K562 (cell line): Measurements from ENCODE around the gene ANKRD6. TPM values are rescaled to one million over a fixed set of nuclear protein-coding genes. Genes with fewer than 3 reads are reported as not detected.

ENCODE experiments used
- BHLHE40 ChIP-seq: IDR thresholded peaks from 2 replicates; pipeline ENCODE4 v1.6.1; 2011; ENCODE audit warnings: low read length, improper control_type of control experiment
- BRD4 ChIP-seq: fragments of 200-600 bp; sonication (generic); IDR thresholded peaks from 2 replicates; pipeline ENCODE4 v1.6.1; 2017; ENCODE audit warnings: inconsistent platforms
- C11orf30 ChIP-seq: fragments of 450-650 bp; IDR thresholded peaks from 2 replicates; pipeline ENCODE4 v1.6.1; 2016; ENCODE audit warnings: low read depth, mild to moderate bottlenecking
- EP400 ChIP-seq: fragments of 450-650 bp; IDR thresholded peaks from 2 replicates; pipeline ENCODE4 v1.6.1; 2017; ENCODE audit warnings: antibody characterized with exemption, mild to moderate bottlenecking, moderate library complexity
- ESRRA ChIP-seq: fragments of 450-650 bp; IDR thresholded peaks from 2 replicates; pipeline ENCODE4 v1.6.1; 2014; ENCODE audit warnings: low read depth, mild to moderate bottlenecking, moderate library complexity, borderline replicate concordance
- ETV5 ChIP-seq: sonication (generic); formaldehyde crosslinking; IDR thresholded peaks from 2 replicates; pipeline ENCODE4 v1.4.0; 2020; ENCODE audit warnings: low read depth, mild to moderate bottlenecking, missing genetic modification reagents
- FOXA3 ChIP-seq, 2 experiments: fragments of 450-650 bp in 1 of 2; sonication (generic) in 1 of 2; formaldehyde crosslinking; IDR thresholded peaks in 1 of 2; conservative IDR thresholded peaks in 1 of 2; 2 replicates each; pipeline versions ENCODE4 v1.4.0 to v1.8.0; 2020 to 2022; ENCODE audit warnings: mild to moderate bottlenecking in 2 of 2, missing genetic modification reagents in 1 of 2
- FOXJ2 ChIP-seq: fragments of 200-800 bp; sonication (Bioruptor generic); IDR thresholded peaks from 2 replicates; pipeline ENCODE4 v1.6.1; 2016; ENCODE audit warnings: missing genetic modification characterization, missing compliant biosample characterization
- KDM4B ChIP-seq, 2 experiments: fragments of 450-650 bp in 1 of 2; sonication (generic) in 1 of 2; IDR thresholded peaks; 2 replicates each; pipeline ENCODE4 v1.6.1; 2016 to 2017; ENCODE audit warnings: borderline replicate concordance in 2 of 2, antibody characterized with exemption in 1 of 2, low read depth in 1 of 2, mild to moderate bottlenecking in 1 of 2
- KLF6 ChIP-seq: fragments of 250-450 bp; sonication (Bioruptor Pico); IDR thresholded peaks from 2 replicates; pipeline ENCODE4 v1.4.0; 2020; ENCODE audit warnings: mild to moderate bottlenecking, moderate library complexity, borderline replicate concordance
- LCOR ChIP-seq: sonication (generic); formaldehyde crosslinking; IDR thresholded peaks from 2 replicates; pipeline ENCODE4 v1.8.0; 2022; ENCODE audit warnings: mild to moderate bottlenecking, missing genetic modification reagents
- MAZ ChIP-seq, 2 experiments: fragments of 450-650 bp in 1 of 2; sonication (generic) in 1 of 2; formaldehyde crosslinking; IDR thresholded peaks in 1 of 2; conservative IDR thresholded peaks in 1 of 2; 2 replicates each; pipeline versions ENCODE4 v1.4.0 to v1.5.0; 2020; ENCODE audit warnings: mild to moderate bottlenecking in 1 of 2, missing genetic modification reagents in 1 of 2
- NFE2 ChIP-seq: IDR thresholded peaks from 2 replicates; pipeline ENCODE4 v1.6.1; 2014; ENCODE audit warnings: antibody characterized with exemption, low read depth
- NR2C2 ChIP-seq, 2 experiments: fragments of 200-800 bp in 1 of 2; sonication (Bioruptor generic) in 1 of 2; sonication (generic) in 1 of 2; formaldehyde crosslinking in 1 of 2; IDR thresholded peaks; 2 replicates each; pipeline versions ENCODE4 v1.6.1 to v1.8.0; 2016 to 2022; ENCODE audit warnings: mild to moderate bottlenecking in 1 of 2, missing compliant biosample characterization in 1 of 2, missing genetic modification characterization in 1 of 2, missing genetic modification reagents in 1 of 2
- PTTG1 ChIP-seq: fragments of 450-650 bp; IDR thresholded peaks from 2 replicates; pipeline ENCODE4 v1.6.1; 2016; ENCODE audit warnings: low read depth, mild to moderate bottlenecking, missing genetic modification characterization, missing compliant biosample characterization
- ZBTB17 ChIP-seq: fragments of 450-650 bp; formaldehyde crosslinking; IDR thresholded peaks from 2 replicates; pipeline ENCODE4 v1.4.0; 2020; ENCODE audit warnings: mild to moderate bottlenecking
- ZFP1 ChIP-seq: fragments of 450-650 bp; formaldehyde crosslinking; IDR thresholded peaks from 2 replicates; pipeline ENCODE4 v1.4.0; 2020; ENCODE audit warnings: mild to moderate bottlenecking, mixed read lengths
- ZNF316 ChIP-seq: fragments of 450-650 bp; IDR thresholded peaks from 2 replicates; pipeline ENCODE4 v1.6.1; 2016
- ZNF41 ChIP-seq: fragments of 250-450 bp; sonication (Bioruptor Pico); conservative IDR thresholded peaks from 2 replicates; pipeline ENCODE4 v1.4.0; 2020; ENCODE audit warnings: mild to moderate bottlenecking
- polyA plus RNA-seq, 8 experiments: library from polyadenylated mRNA; depleted of rRNA in 4 of 8; stranded (reverse) in 5 of 8; unstranded in 3 of 8; fragments of >200 nt; fragmentation: Nextera tagmentation in 2 of 8; fragmentation: Illumina TruSeq in 1 of 8; extraction: Ambion mirVana in 2 of 8; extraction: Trizol in 1 of 8; gene quantifications; 2 replicates each; pipeline versions ENCODE4 v1.2.1 to v1.2.3, GENCODE V29; 2011 to 2014; ENCODE audit warnings: inconsistent platforms in 1 of 8, missing spikeins in 1 of 8
- total RNA-seq, 7 experiments: library from RNA; depleted of rRNA in 6 of 7; stranded (reverse); fragments of >200 nt in 6 of 7; fragmentation: Illumina TruSeq in 2 of 7; extraction: Trizol in 2 of 7; gene quantifications; 2 replicates each; pipeline versions ENCODE4 v1.2.1 to v1.2.3, GENCODE V29; 2011 to 2021; ENCODE audit warnings: low replicate concordance in 1 of 7
- TF ChIP-seq, protein P1 (sequence below): fragments of 450-650 bp; IDR thresholded peaks from 2 replicates; pipeline ENCODE4 v1.6.1; 2017; ENCODE audit warnings: mild to moderate bottlenecking, moderate library complexity
- TF ChIP-seq, protein P2 (sequence below): IDR thresholded peaks from 3 replicates; pipeline ENCODE4 v1.6.1; 2011; ENCODE audit warnings: borderline replicate concordance, mild to moderate bottlenecking, moderate library complexity; ENCODE audit not compliant: insufficient read length; ENCODE audit errors: extremely low read depth
- TF ChIP-seq, protein P3 (sequence below): fragments of 450-650 bp; IDR thresholded peaks from 2 replicates; pipeline ENCODE4 v1.6.1; 2016

The ANKRD6 gene
- total and polyA plus RNA-seq, 9 of the 15 experiments (the other 6 are each of a cell fraction or from before 2014, with no cell fraction given): 0.04 to 0.22 (median 0.08) TPM; not detected in 4

DNA sequence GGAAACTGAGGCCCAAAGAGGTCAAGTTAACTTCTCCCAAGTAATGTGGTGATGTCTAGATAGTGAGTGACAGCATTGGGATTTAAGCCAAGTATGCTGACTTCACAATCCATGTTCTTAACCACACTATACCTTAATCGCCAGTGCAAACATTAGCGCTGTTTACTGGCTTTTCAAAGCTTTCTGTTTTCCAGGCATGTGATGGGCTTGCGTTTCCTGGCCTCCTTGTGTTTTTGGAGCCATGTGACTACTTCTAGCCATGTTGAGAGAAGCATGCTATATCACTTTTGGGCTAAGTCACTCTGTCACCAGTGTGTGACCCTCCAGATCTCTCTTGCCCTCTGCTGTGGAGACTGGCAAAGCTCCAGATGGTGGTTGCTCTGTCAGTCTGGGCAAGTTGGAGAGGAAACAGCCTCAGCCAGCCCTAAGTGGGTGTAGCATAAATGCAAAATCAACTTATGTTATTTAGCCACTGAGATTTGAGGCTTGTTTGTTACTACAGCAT is 76.9 kb downstream of the ANKRD6 start (continued):
- TF ChIP-seq, protein P1, sequence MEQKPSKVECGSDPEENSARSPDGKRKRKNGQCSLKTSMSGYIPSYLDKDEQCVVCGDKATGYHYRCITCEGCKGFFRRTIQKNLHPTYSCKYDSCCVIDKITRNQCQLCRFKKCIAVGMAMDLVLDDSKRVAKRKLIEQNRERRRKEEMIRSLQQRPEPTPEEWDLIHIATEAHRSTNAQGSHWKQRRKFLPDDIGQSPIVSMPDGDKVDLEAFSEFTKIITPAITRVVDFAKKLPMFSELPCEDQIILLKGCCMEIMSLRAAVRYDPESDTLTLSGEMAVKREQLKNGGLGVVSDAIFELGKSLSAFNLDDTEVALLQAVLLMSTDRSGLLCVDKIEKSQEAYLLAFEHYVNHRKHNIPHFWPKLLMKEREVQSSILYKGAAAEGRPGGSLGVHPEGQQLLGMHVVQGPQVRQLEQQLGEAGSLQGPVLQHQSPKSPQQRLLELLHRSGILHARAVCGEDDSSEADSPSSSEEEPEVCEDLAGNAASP: no peak
- no peak for TF ChIP-seq EP400
- peak; percentile 92 for TF ChIP-seq FOXJ2 (tag)
- TF ChIP-seq BHLHE40: peak; percentile 31; the same call in 1 of the 2 replicates
- TF ChIP-seq FOXA3 (CRISPR knock-in tag; conservative IDR thresholded peaks at IDR 0.05 in 1 of 2, IDR thresholded peaks at IDR 0.05 in 1 of 2): peak in 1 of 2 experiments; percentile 63; a peak in 1 of 4 replicates
- 0 out of 4 replicates have a peak, but pooled peaks of 1 of the 2 experiments have one; percentile 18 for TF ChIP-seq MAZ (CRISPR knock-in tag; conservative IDR thresholded peaks at IDR 0.05 in 1 of 2, IDR thresholded peaks at IDR 0.05 in 1 of 2)
- no peak for TF ChIP-seq ZNF41
- TF ChIP-seq ZBTB17 (CRISPR knock-in tag): 0 out of 2 replicates have a peak, but pooled peaks have one; percentile 24
- no peak for TF ChIP-seq ETV5 (CRISPR knock-in tag)
- TF ChIP-seq, protein P2, sequence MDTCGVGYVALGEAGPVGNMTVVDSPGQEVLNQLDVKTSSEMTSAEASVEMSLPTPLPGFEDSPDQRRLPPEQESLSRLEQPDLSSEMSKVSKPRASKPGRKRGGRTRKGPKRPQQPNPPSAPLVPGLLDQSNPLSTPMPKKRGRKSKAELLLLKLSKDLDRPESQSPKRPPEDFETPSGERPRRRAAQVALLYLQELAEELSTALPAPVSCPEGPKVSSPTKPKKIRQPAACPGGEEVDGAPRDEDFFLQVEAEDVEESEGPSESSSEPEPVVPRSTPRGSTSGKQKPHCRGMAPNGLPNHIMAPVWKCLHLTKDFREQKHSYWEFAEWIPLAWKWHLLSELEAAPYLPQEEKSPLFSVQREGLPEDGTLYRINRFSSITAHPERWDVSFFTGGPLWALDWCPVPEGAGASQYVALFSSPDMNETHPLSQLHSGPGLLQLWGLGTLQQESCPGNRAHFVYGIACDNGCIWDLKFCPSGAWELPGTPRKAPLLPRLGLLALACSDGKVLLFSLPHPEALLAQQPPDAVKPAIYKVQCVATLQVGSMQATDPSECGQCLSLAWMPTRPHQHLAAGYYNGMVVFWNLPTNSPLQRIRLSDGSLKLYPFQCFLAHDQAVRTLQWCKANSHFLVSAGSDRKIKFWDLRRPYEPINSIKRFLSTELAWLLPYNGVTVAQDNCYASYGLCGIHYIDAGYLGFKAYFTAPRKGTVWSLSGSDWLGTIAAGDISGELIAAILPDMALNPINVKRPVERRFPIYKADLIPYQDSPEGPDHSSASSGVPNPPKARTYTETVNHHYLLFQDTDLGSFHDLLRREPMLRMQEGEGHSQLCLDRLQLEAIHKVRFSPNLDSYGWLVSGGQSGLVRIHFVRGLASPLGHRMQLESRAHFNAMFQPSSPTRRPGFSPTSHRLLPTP: no peak
- TF ChIP-seq ZNF316: 0 out of 2 replicates have a peak, but pooled peaks have one; percentile 6
- TF ChIP-seq BRD4: no peak
- peak; percentile 51; the same call in 1 of the 2 replicates for TF ChIP-seq NFE2
- peak; percentile 69; the same call in 1 of the 2 replicates for TF ChIP-seq C11orf30
- no peak for TF ChIP-seq ZFP1 (CRISPR knock-in tag)
- no peak for TF ChIP-seq KDM4B (IDR thresholded peaks at IDR 0.05; ENCODE audit: borderline replicate concordance in 2 of 2, low read depth in 1 of 2)
- TF ChIP-seq KLF6 (CRISPR knock-in tag): no peak
- no peak for TF ChIP-seq PTTG1 (tag)
- no peak for TF ChIP-seq LCOR (CRISPR knock-in tag)
- TF ChIP-seq, protein P3, sequence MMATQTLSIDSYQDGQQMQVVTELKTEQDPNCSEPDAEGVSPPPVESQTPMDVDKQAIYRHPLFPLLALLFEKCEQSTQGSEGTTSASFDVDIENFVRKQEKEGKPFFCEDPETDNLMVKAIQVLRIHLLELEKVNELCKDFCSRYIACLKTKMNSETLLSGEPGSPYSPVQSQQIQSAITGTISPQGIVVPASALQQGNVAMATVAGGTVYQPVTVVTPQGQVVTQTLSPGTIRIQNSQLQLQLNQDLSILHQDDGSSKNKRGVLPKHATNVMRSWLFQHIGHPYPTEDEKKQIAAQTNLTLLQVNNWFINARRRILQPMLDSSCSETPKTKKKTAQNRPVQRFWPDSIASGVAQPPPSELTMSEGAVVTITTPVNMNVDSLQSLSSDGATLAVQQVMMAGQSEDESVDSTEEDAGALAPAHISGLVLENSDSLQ: peak; percentile 86
- peak; percentile 83; the same call in 1 of the 2 replicates for TF ChIP-seq ESRRA
- TF ChIP-seq NR2C2 (CRISPR knock-in tag; IDR thresholded peaks at IDR 0.05): no peak
- TF ChIP-seq NR2C2 (tag; IDR thresholded peaks at IDR 0.05): peak; percentile 59; the same call in 1 of the 2 replicates
